K562 (cell line): ENCODE data around the gene SGSM2. TPM values are rescaled to one million over a fixed set of nuclear protein-coding genes. Genes with fewer than 3 reads are reported as not detected.

Source experiments
- ATAC-seq: fragments of 200-7000 bp; cut with Tn5 transposase; 3 replicates; pipeline ENCODE4 v1.9.1; 2020; ENCODE audit warnings: moderate library complexity
- BruUV-seq: library from RNA; stranded (reverse); fragments of 400-500 nt; replicated peaks from 2 replicates; lab custom pipeline; 2021; lab: Mats Ljungman, UMichigan
- CTCF ChIA-PET: fragments of 300-600 bp; formaldehyde crosslinking; extraction: SDS; loops from one replicate; lab custom pipeline; 2021; ENCODE audit warnings: low intra/inter-chr PET ratio; lab: Yijun Ruan, JAX
- POLR2A ChIA-PET: fragments of 300-600, 350-650 bp; sonication (Branson Sonifier 250); formaldehyde crosslinking; extraction: SDS; loops from one replicate; lab custom pipeline; 2021; ENCODE audit warnings: antibody characterized with exemption, inconsistent platforms; lab: Yijun Ruan, JAX
- DNase-seq, 4 experiments: peaks; one replicate each; pipeline versions ENCODE4 v3.0.0 to v3.0.0-alpha.2; 2011 to 2018; ENCODE audit warnings: low spot score in 3 of 4, mixed read lengths in 3 of 4; ENCODE audit errors: extremely low read depth in 1 of 4
- FAIRE-seq: peaks from 2 replicates; lab custom pipeline; 2011; peaks lifted over from hg19 to GRCh38; lab: Jason Lieb, UNC
- H2AFZ ChIP-seq: 2 replicates; pipeline ENCODE4 v1.6.0; 2011; ENCODE audit warnings: low read depth, low read length, control low read depth, inconsistent platforms
- H3K27ac ChIP-seq: fragments of 200-600 bp; 3 replicates; pipeline ENCODE4 v1.8.0; 2011; ENCODE audit warnings: low read depth, mild to moderate bottlenecking, control low read depth, inconsistent platforms, low read length, moderate library complexity, mixed read lengths; ENCODE audit errors: extremely low read depth
- H3K27me3 ChIP-seq, 2 experiments: fragments of 300-600 bp in 1 of 2; 2 replicates in 1 of 2; 3 replicates in 1 of 2; pipeline versions ENCODE4 v1.6.0 to v1.8.0; 2011; ENCODE audit warnings: inconsistent platforms in 2 of 2, low read length in 2 of 2, mild to moderate bottlenecking in 1 of 2, mixed read lengths in 1 of 2, moderate library complexity in 1 of 2; ENCODE audit not compliant: control insufficient read depth in 2 of 2, insufficient read depth in 2 of 2
- H3K36me3 ChIP-seq: fragments of 300-600 bp; 3 replicates; pipeline ENCODE4 v1.8.0; 2011; ENCODE audit warnings: mild to moderate bottlenecking, low read length, inconsistent platforms; ENCODE audit not compliant: control insufficient read depth, insufficient read depth
- H3K4me1 ChIP-seq, 2 experiments: fragments of 200-600 bp in 1 of 2; replicated peaks in 1 of 2; 2 replicates in 1 of 2; 3 replicates in 1 of 2; pipeline versions ENCODE4 v1.5.1 to v1.8.0; 2011; ENCODE audit warnings: inconsistent platforms in 2 of 2, low read length in 2 of 2, mild to moderate bottlenecking in 1 of 2, mixed read lengths in 1 of 2, moderate library complexity in 1 of 2; ENCODE audit not compliant: control insufficient read depth in 2 of 2, insufficient read depth in 2 of 2
- H3K4me2 ChIP-seq: 2 replicates; pipeline ENCODE4 v1.6.1; 2011; ENCODE audit warnings: low read length, control low read depth, inconsistent platforms, mixed read lengths; ENCODE audit not compliant: insufficient read depth
- H3K4me3 ChIP-seq: fragments of 200-600 bp; sonication (generic), shearing (Covaris generic); 2 replicates; pipeline ENCODE4 v1.5.1; 2016; ENCODE audit warnings: control low read depth, inconsistent platforms
- H3K79me2 ChIP-seq: fragments of 200-600 bp; 3 replicates; pipeline ENCODE4 v1.8.0; 2011; ENCODE audit warnings: low read length, inconsistent platforms; ENCODE audit not compliant: control insufficient read depth, insufficient read depth
- H3K9ac ChIP-seq, 2 experiments: 2 replicates each; pipeline versions ENCODE4 v1.6.0 to v1.6.1; 2011; ENCODE audit warnings: low read depth in 2 of 2, low read length in 2 of 2, control low read depth in 1 of 2, inconsistent platforms in 1 of 2, mild to moderate bottlenecking in 1 of 2, mixed read lengths in 1 of 2; ENCODE audit not compliant: insufficient read depth in 1 of 2
- H3K9me1 ChIP-seq: one replicate; pipeline ENCODE4 v1.6.0; 2011; ENCODE audit warnings: inconsistent platforms, mild to moderate bottlenecking, low read length, moderate library complexity; ENCODE audit not compliant: control insufficient read depth, insufficient read depth
- H3K9me3 ChIP-seq: replicated peaks from 2 replicates; pipeline ENCODE4 v1.5.1; 2011; ENCODE audit warnings: low read depth, low read length, inconsistent platforms; ENCODE audit not compliant: control insufficient read depth, insufficient read depth
- H4K20me1 ChIP-seq: replicated peaks from 2 replicates; pipeline ENCODE4 v1.6.1; 2011; ENCODE audit warnings: low read length, inconsistent platforms, mixed read lengths; ENCODE audit not compliant: control insufficient read depth, insufficient read depth
- CBFA2T3 ChIP-seq: fragments of 450-650 bp; IDR thresholded peaks from 2 replicates; pipeline ENCODE4 v1.6.1; 2017
- DPF2 ChIP-seq: fragments of 450-650 bp; IDR thresholded peaks from 2 replicates; pipeline ENCODE4 v1.6.1; 2016
- ETV6 ChIP-seq, 3 experiments: fragments of 150-350 bp in 1 of 3; sonication (generic) in 1 of 3; formaldehyde crosslinking in 1 of 3; IDR thresholded peaks; 2 replicates each; pipeline versions ENCODE4 v1.6.1 to v1.8.0; 2014 to 2022; ENCODE audit warnings: borderline replicate concordance in 2 of 3, low read depth in 2 of 3, antibody characterized with exemption in 1 of 3, low read length in 1 of 3, mild to moderate bottlenecking in 1 of 3, missing genetic modification reagents in 1 of 3
- RBM14 ChIP-seq: fragments of 200-400 bp; formaldehyde crosslinking; IDR thresholded peaks from 2 replicates; pipeline ENCODE4 v1.6.1; 2018; ENCODE audit warnings: low read depth, mild to moderate bottlenecking, low read length, moderate library complexity, borderline replicate concordance; ENCODE audit not compliant: insufficient read depth
- SAFB ChIP-seq: fragments of 200-400 bp; formaldehyde crosslinking; IDR thresholded peaks from 2 replicates; pipeline ENCODE4 v1.6.1; 2017; ENCODE audit warnings: low read depth, low read length, borderline replicate concordance
- ZNF263 ChIP-seq: sonication (generic); formaldehyde crosslinking; IDR thresholded peaks from 2 replicates; pipeline ENCODE4 v1.8.0; 2022; ENCODE audit warnings: mild to moderate bottlenecking, missing genetic modification reagents, borderline replicate concordance
- ZNF551 ChIP-seq: fragments of 250-450 bp; sonication (Bioruptor Pico); IDR thresholded peaks from 2 replicates; pipeline ENCODE4 v1.5.0; 2021; ENCODE audit warnings: mild to moderate bottlenecking, moderate library complexity
- WGBS: fragments of 100-300 bp; shearing (Covaris generic); methylation state at CpG from one replicate; pipeline ENCODE4 v1.1.6; 2016; ENCODE audit warnings: low coverage, mixed read lengths; ENCODE audit not compliant: insufficient coverage; ENCODE audit errors: missing lambda C conversion rate; 5-methylcytosine and 5-hydroxymethylcytosine counted together
- in situ Hi-C: fragments of 300-500 bp; cut with MboI; formaldehyde crosslinking; loops from 4 replicates; pipeline ENCODE4 v1.15.0; 2018; ENCODE audit warnings: inconsistent platforms, mixed read lengths
- intact Hi-C: fragments of 100-400 bp; cut with micrococcal nuclease; formaldehyde crosslinking; loops from 2 replicates; pipeline ENCODE4 v1.14.2; 2022
- polyA plus RNA-seq, 8 experiments: library from polyadenylated mRNA; depleted of rRNA in 4 of 8; stranded (reverse) in 5 of 8; unstranded in 3 of 8; fragments of >200 nt; fragmentation: Nextera tagmentation in 2 of 8; fragmentation: Illumina TruSeq in 1 of 8; extraction: Ambion mirVana in 2 of 8; extraction: Trizol in 1 of 8; gene quantifications; 2 replicates each; pipeline versions ENCODE4 v1.2.1 to v1.2.3, GENCODE V29; 2011 to 2014; ENCODE audit warnings: inconsistent platforms in 1 of 8, missing spikeins in 1 of 8
- total RNA-seq, 7 experiments: library from RNA; depleted of rRNA in 6 of 7; stranded (reverse); fragments of >200 nt in 6 of 7; fragmentation: Illumina TruSeq in 2 of 7; extraction: Trizol in 2 of 7; gene quantifications; 2 replicates each; pipeline versions ENCODE4 v1.2.1 to v1.2.3, GENCODE V29; 2011 to 2021; ENCODE audit warnings: low replicate concordance in 1 of 7
- TF ChIP-seq, protein P1 (sequence below): fragments of 450-650 bp; IDR thresholded peaks from 2 replicates; pipeline ENCODE4 v1.6.1; 2016; ENCODE audit warnings: borderline replicate concordance
- TF ChIP-seq, protein P2 (sequence below), 2 experiments: fragments of 450-650 bp in 1 of 2; sonication (generic) in 1 of 2; formaldehyde crosslinking in 1 of 2; IDR thresholded peaks; 2 replicates each; pipeline versions ENCODE4 v1.7.1 to v1.9.0; 2016 to 2022; ENCODE audit warnings: inconsistent platforms in 1 of 2, mild to moderate bottlenecking in 1 of 2, missing genetic modification reagents in 1 of 2

Gene SGSM2
- total and polyA plus RNA-seq, 9 of the 15 experiments (the other 6 are each of a cell fraction or from before 2014, with no cell fraction given) = 0.20 to 26.3 (median 14.8) TPM

GRCh38 chr17:2321399-2321798 lies 15.9 kb upstream of the SGSM2 start:
- BruUV-seq = no TSS peak
- intact Hi-C loops = no loop called here
- Histone ChIP-seq H3K4me2 (no peak overlapping the region), H3K27me3 (no peaks in the 10 kb centered on the region), H4K20me1 (no peaks in the 10 kb centered on the region), H3K4me1 (peaks cover 0 to under 1% of the 10 kb centered on the region in 2 experiments; a peak in 3 of 5 replicates), H3K9me3 (no peaks in the 10 kb centered on the region), H3K36me3 (peaks cover 37% of the 10 kb centered on the region), H3K27ac (no peak overlapping the region), H3K4me3 (no peak overlapping the region), H3K9ac (no peak overlapping the region), H3K79me2 (no peaks in the 10 kb centered on the region), H3K9me1 (no peaks in the 10 kb centered on the region), H2AFZ (no peak overlapping the region)
- POLR2A ChIA-PET = interaction anchor here (0.5 to 1.4 kb wide), 5 partner anchors 9 to 772 kb away, joined by 3 to 6 read pairs (median 3); partner anchors contain the start of gene TSR1
- 67% methylated on average over 1 of the region's 1 CpG for WGBS
- in situ Hi-C loops = no loop called here
- no peak for DNase-seq
- CTCF ChIA-PET = no interaction called here
- no peak for ATAC-seq
- FAIRE-seq = no peak
- TF ChIP-seq RBM14 (no peak), ZNF263 (CRISPR knock-in tag) (no peak), SAFB (no peak), ZNF551 (CRISPR knock-in tag) (no peak), ETV6 (IDR thresholded peaks at IDR 0.05; ENCODE audit: borderline replicate concordance in 1 of 2, low read depth in 2 of 2, low read length in 1 of 2) (no peak), ETV6 (CRISPR knock-in tag; IDR thresholded peaks at IDR 0.05; ENCODE audit: borderline replicate concordance) (no peak), DPF2 (no peak), CBFA2T3 (no peak)
- TF ChIP-seq, protein P1, sequence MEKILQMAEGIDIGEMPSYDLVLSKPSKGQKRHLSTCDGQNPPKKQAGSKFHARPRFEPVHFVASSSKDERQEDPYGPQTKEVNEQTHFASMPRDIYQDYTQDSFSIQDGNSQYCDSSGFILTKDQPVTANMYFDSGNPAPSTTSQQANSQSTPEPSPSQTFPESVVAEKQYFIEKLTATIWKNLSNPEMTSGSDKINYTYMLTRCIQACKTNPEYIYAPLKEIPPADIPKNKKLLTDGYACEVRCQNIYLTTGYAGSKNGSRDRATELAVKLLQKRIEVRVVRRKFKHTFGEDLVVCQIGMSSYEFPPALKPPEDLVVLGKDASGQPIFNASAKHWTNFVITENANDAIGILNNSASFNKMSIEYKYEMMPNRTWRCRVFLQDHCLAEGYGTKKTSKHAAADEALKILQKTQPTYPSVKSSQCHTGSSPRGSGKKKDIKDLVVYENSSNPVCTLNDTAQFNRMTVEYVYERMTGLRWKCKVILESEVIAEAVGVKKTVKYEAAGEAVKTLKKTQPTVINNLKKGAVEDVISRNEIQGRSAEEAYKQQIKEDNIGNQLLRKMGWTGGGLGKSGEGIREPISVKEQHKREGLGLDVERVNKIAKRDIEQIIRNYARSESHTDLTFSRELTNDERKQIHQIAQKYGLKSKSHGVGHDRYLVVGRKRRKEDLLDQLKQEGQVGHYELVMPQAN = no peak
- TF ChIP-seq, protein P2, sequence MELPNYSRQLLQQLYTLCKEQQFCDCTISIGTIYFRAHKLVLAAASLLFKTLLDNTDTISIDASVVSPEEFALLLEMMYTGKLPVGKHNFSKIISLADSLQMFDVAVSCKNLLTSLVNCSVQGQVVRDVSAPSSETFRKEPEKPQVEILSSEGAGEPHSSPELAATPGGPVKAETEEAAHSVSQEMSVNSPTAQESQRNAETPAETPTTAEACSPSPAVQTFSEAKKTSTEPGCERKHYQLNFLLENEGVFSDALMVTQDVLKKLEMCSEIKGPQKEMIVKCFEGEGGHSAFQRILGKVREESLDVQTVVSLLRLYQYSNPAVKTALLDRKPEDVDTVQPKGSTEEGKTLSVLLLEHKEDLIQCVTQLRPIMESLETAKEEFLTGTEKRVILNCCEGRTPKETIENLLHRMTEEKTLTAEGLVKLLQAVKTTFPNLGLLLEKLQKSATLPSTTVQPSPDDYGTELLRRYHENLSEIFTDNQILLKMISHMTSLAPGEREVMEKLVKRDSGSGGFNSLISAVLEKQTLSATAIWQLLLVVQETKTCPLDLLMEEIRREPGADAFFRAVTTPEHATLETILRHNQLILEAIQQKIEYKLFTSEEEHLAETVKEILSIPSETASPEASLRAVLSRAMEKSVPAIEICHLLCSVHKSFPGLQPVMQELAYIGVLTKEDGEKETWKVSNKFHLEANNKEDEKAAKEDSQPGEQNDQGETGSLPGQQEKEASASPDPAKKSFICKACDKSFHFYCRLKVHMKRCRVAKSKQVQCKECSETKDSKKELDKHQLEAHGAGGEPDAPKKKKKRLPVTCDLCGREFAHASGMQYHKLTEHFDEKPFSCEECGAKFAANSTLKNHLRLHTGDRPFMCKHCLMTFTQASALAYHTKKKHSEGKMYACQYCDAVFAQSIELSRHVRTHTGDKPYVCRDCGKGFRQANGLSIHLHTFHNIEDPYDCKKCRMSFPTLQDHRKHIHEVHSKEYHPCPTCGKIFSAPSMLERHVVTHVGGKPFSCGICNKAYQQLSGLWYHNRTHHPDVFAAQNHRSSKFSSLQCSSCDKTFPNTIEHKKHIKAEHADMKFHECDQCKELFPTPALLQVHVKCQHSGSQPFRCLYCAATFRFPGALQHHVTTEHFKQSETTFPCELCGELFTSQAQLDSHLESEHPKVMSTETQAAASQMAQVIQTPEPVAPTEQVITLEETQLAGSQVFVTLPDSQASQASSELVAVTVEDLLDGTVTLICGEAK (IDR thresholded peaks at IDR 0.05) = no peak
- TF ChIP-seq, protein P2 (CRISPR knock-in tag; IDR thresholded peaks at IDR 0.05) = no peak
